ENCODE results near the gene PHC2.

- no peak for TF ChIP-seq POLR2A (IDR thresholded peaks at IDR 0.05)
- TF ChIP-seq, protein P1, sequence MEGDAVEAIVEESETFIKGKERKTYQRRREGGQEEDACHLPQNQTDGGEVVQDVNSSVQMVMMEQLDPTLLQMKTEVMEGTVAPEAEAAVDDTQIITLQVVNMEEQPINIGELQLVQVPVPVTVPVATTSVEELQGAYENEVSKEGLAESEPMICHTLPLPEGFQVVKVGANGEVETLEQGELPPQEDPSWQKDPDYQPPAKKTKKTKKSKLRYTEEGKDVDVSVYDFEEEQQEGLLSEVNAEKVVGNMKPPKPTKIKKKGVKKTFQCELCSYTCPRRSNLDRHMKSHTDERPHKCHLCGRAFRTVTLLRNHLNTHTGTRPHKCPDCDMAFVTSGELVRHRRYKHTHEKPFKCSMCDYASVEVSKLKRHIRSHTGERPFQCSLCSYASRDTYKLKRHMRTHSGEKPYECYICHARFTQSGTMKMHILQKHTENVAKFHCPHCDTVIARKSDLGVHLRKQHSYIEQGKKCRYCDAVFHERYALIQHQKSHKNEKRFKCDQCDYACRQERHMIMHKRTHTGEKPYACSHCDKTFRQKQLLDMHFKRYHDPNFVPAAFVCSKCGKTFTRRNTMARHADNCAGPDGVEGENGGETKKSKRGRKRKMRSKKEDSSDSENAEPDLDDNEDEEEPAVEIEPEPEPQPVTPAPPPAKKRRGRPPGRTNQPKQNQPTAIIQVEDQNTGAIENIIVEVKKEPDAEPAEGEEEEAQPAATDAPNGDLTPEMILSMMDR (IDR thresholded peaks at IDR 0.05), result no peak
Observed at GRCh38 chr1:33286451-33287185, 144.3 kb downstream of the PHC2 start.

Measured in lower leg skin (tissue), 3 donors.